GM12878 (cell line): Measurements from ENCODE around the gene ADD1. TPM values are rescaled to one million over a fixed set of nuclear protein-coding genes. Genes with fewer than 3 reads are reported as not detected.

ENCODE experiments used
- ATAC-seq: fragments of 200-7000 bp; cut with Tn5 transposase; 3 replicates; pipeline ENCODE4 v1.9.1; 2020; ENCODE audit warnings: mild to moderate bottlenecking, moderate library complexity
- BruUV-seq: library from RNA; stranded (reverse); fragments of 400-500 nt; replicated peaks from 2 replicates; lab custom pipeline; 2021; lab: Mats Ljungman, UMichigan
- CTCF ChIA-PET: fragments of 300-600 bp; sonication (Branson Sonifier 250); formaldehyde crosslinking; extraction: SDS; loops from one replicate; lab custom pipeline; 2021; ENCODE audit warnings: inconsistent platforms; lab: Yijun Ruan, JAX
- POLR2A ChIA-PET: fragments of 350-600 bp; formaldehyde crosslinking; extraction: SDS; loops from one replicate; lab custom pipeline; 2021; ENCODE audit warnings: inconsistent platforms; lab: Charles Lee
- RAD21 ChIA-PET: fragments of 300-600 bp; sonication (Branson Sonifier 250); formaldehyde crosslinking; loops from one replicate; lab custom pipeline; 2023; ENCODE audit warnings: antibody characterized with exemption; ENCODE audit not compliant: unreplicated experiment; lab: Charles Lee
- SMC1A ChIA-PET: fragments of 300-600 bp; sonication (Branson Sonifier 250); formaldehyde crosslinking; loops from one replicate; lab custom pipeline; 2023; ENCODE audit not compliant: unreplicated experiment, uncharacterized antibody; lab: Charles Lee
- DNase-seq: peaks from one replicate; pipeline ENCODE4 v3.0.0-alpha.2; 2011; ENCODE audit warnings: low read depth, low spot score
- FAIRE-seq: peaks from 3 replicates; lab custom pipeline; 2011; peaks lifted over from hg19 to GRCh38; lab: Jason Lieb, UNC
- H2AFZ ChIP-seq: 2 replicates; pipeline ENCODE4 v1.6.0; 2011; ENCODE audit warnings: low read depth, low read length, control low read depth; ENCODE audit not compliant: control insufficient read depth
- H3K27ac ChIP-seq: 2 replicates; pipeline ENCODE4 v1.5.1; 2011; ENCODE audit warnings: control low read depth; ENCODE audit not compliant: control insufficient read depth, insufficient read depth
- H3K27me3 ChIP-seq, 2 experiments: replicated peaks in 1 of 2; 2 replicates each; pipeline versions ENCODE4 v1.6.0 to v1.6.1; 2011; ENCODE audit warnings: low read length in 1 of 2; ENCODE audit not compliant: control insufficient read depth in 2 of 2, insufficient read depth in 2 of 2
- H3K36me3 ChIP-seq, 2 experiments: 2 replicates each; pipeline ENCODE4 v1.5.1; 2011; ENCODE audit warnings: low read length in 1 of 2; ENCODE audit not compliant: control insufficient read depth in 2 of 2, insufficient read depth in 2 of 2
- H3K4me1 ChIP-seq: 2 replicates; pipeline ENCODE4 v1.6.1; 2011; ENCODE audit warnings: mild to moderate bottlenecking, low read length, moderate library complexity, mixed read lengths; ENCODE audit not compliant: control insufficient read depth, insufficient read depth
- H3K4me2 ChIP-seq: 2 replicates; pipeline ENCODE4 v1.6.0; 2011; ENCODE audit warnings: control low read depth; ENCODE audit not compliant: control insufficient read depth, insufficient read depth
- H3K4me3 ChIP-seq: fragments of 200-600 bp; sonication (generic); 2 replicates; pipeline ENCODE4 v1.5.1; 2016
- H3K79me2 ChIP-seq: 2 replicates; pipeline ENCODE4 v1.6.0; 2011; ENCODE audit warnings: low read length; ENCODE audit not compliant: control insufficient read depth, insufficient read depth
- H3K9ac ChIP-seq: 2 replicates; pipeline ENCODE4 v1.8.0; 2011; ENCODE audit warnings: low read length, control low read depth, mixed read lengths; ENCODE audit not compliant: control insufficient read depth, insufficient read depth
- H3K9me3 ChIP-seq: replicated peaks from 3 replicates; pipeline ENCODE4 v1.5.1; 2011; ENCODE audit warnings: mild to moderate bottlenecking, low read length; ENCODE audit not compliant: control insufficient read depth, insufficient read depth
- H4K20me1 ChIP-seq: 2 replicates; pipeline ENCODE4 v1.6.0; 2011; ENCODE audit not compliant: control insufficient read depth, insufficient read depth
- CREM ChIP-seq: IDR thresholded peaks from 2 replicates; pipeline ENCODE4 v1.6.1; 2014; ENCODE audit warnings: antibody characterized with exemption, low read depth
- E2F8 ChIP-seq: fragments of 450-650 bp; IDR thresholded peaks from 2 replicates; pipeline ENCODE4 v1.6.1; 2018; ENCODE audit warnings: mild to moderate bottlenecking, low read depth, moderate library complexity; ENCODE audit not compliant: partially characterized antibody
- E4F1 ChIP-seq: fragments of 450-650 bp; IDR thresholded peaks from 2 replicates; pipeline ENCODE4 v1.6.1; 2018; ENCODE audit warnings: borderline replicate concordance, mild to moderate bottlenecking; ENCODE audit not compliant: partially characterized antibody
- KLF5 ChIP-seq: fragments of 450-650 bp; IDR thresholded peaks from 2 replicates; pipeline ENCODE4 v1.6.1; 2014; ENCODE audit warnings: mild to moderate bottlenecking; ENCODE audit not compliant: partially characterized antibody
- NFXL1 ChIP-seq: fragments of 450-650 bp; IDR thresholded peaks from 2 replicates; pipeline ENCODE4 v1.6.1; 2017; ENCODE audit warnings: antibody characterized with exemption, mild to moderate bottlenecking, borderline replicate concordance
- PBX3 ChIP-seq: IDR thresholded peaks from 2 replicates; pipeline ENCODE4 v1.6.1; 2011; ENCODE audit warnings: mild to moderate bottlenecking, low read depth, low read length, moderate library complexity; ENCODE audit not compliant: insufficient replicate concordance
- POU2F2 ChIP-seq: IDR thresholded peaks from 3 replicates; pipeline ENCODE4 v1.6.1; 2011; ENCODE audit warnings: low read depth, mild to moderate bottlenecking, low read length, borderline replicate concordance
- SMAD5 ChIP-seq: IDR thresholded peaks from 2 replicates; pipeline ENCODE4 v1.6.1; 2016; ENCODE audit warnings: antibody characterized with exemption, low read depth
- SUPT20H ChIP-seq: IDR thresholded peaks from 2 replicates; pipeline ENCODE4 v1.6.1; 2011; ENCODE audit warnings: low read depth, mild to moderate bottlenecking, low read length, moderate library complexity, borderline replicate concordance; ENCODE audit not compliant: control insufficient read depth
- ZNF384 ChIP-seq: IDR thresholded peaks from 2 replicates; pipeline ENCODE4 v1.6.1; 2012; ENCODE audit warnings: low read depth, mild to moderate bottlenecking, low read length, improper control_type of control experiment, borderline replicate concordance
- WGBS: methylation state at CpG from one replicate; pipeline ENCODE4 v1.1.6; 2016; ENCODE audit warnings: low lambda C conversion rate; ENCODE audit not compliant: insufficient replicate concordance, insufficient coverage; ENCODE audit errors: missing lambda C conversion rate; 5-methylcytosine and 5-hydroxymethylcytosine counted together
- in situ Hi-C: fragments of 300-500 bp; cut with MboI; formaldehyde crosslinking; loops from 9 replicates; pipeline ENCODE4 v1.14.3; 2018; ENCODE audit warnings: mixed read lengths
- intact Hi-C: fragments of 100-400 bp; cut with micrococcal nuclease; formaldehyde crosslinking; loops from one replicate; pipeline ENCODE4 v1.14.2; 2022; ENCODE audit not compliant: unreplicated experiment
- polyA plus RNA-seq, 11 experiments: library from polyadenylated mRNA; depleted of rRNA in 4 of 11; unstranded in 6 of 11; stranded (reverse) in 5 of 11; fragments of >200 nt; fragmentation: Nextera tagmentation in 4 of 11; fragmentation: Illumina TruSeq in 1 of 11; extraction: Ambion mirVana in 4 of 11; extraction: Trizol in 1 of 11; gene quantifications; 1 replicate in 1 of 11; 2 replicates in 10 of 11; pipeline versions ENCODE4 v1.2.1 to v1.2.3, GENCODE V29; 2011 to 2016; ENCODE audit warnings: inconsistent platforms in 2 of 11, missing spikeins in 2 of 11, low read depth in 1 of 11
- total RNA-seq, 4 experiments: library from RNA; depleted of rRNA in 3 of 4; stranded (reverse); fragments of >200 nt in 3 of 4; fragmentation: Illumina TruSeq in 1 of 4; extraction: Trizol in 1 of 4; gene quantifications; 2 replicates each; pipeline versions ENCODE4 v1.2.1 to v1.2.3, GENCODE V29; 2013 to 2021

Gene ADD1
- total and polyA plus RNA-seq, 10 of the 15 experiments (the other 5 are each of a cell fraction or from before 2014, with no cell fraction given): 21.6 to 182 (median 105) TPM

GRCh38 chr4:2833671-2834000 lies 10.0 kb upstream of the ADD1 start:
- DNase-seq (no peak), FAIRE-seq (no peak), ATAC-seq (no peak)
- ChIA-PET CTCF (no interaction called here), RAD21 (no interaction called here)
- intact Hi-C loops: no loop called here
- peaks cover 44% of the 10 kb centered on the region for H3K4me1 ChIP-seq
- no TSS peak for BruUV-seq
- no peak for TF ChIP-seq ZNF384
- no peak for TF ChIP-seq KLF5
- TF ChIP-seq SMAD5: no peak
- TF ChIP-seq SUPT20H: no peak
- TF ChIP-seq CREM: no peak
- TF ChIP-seq POU2F2: no peak
- TF ChIP-seq NFXL1: no peak
- no peak for TF ChIP-seq E4F1
- TF ChIP-seq PBX3: no peak
- TF ChIP-seq E2F8: no peak
- TF ChIP-seq, all 136 proteins: peak for 0
- Histone ChIP-seq H3K27me3 (no peaks in the 10 kb centered on the region), H3K27ac (no peak overlapping the region), H3K4me2 (no peak overlapping the region), H3K36me3 (peaks cover 15 to 22% of the 10 kb centered on the region in 2 experiments; a peak in 3 of 4 replicates), H4K20me1 (no peaks in the 10 kb centered on the region), H2AFZ (no peak overlapping the region), H3K4me3 (no peak overlapping the region), H3K9me3 (no peaks in the 10 kb centered on the region), H3K9ac (no peak overlapping the region), H3K79me2 (no peaks in the 10 kb centered on the region)
- WGBS: 92% methylated on average over 7 of the region's 7 CpGs
- ChIA-PET POLR2A (no interaction called here), SMC1A (no interaction called here)
- in situ Hi-C loops: no loop called here
